Caki2 (cell line): ENCODE results near the gene YARS1. TPM values are rescaled to one million over a fixed set of nuclear protein-coding genes. Genes with fewer than 3 reads are reported as not detected.

Experiments used
- DNase-seq: peaks from one replicate; pipeline ENCODE4 v3.0.0-alpha.2; 2015; ENCODE audit warnings: low read depth
- in situ Hi-C: cut with HindIII; loops from 2 replicates; pipeline ENCODE4 v1.10.0; 2016; ENCODE audit warnings: low sequenced_read_pairs, low pct_unique_long_range_greater_than_20kb, mixed read lengths
- total RNA-seq: library from RNA; depleted of rRNA; stranded (reverse); fragments of >200 nt; shearing (Covaris generic); gene quantifications from 2 replicates; pipeline ENCODE4 v1.2.3, GENCODE V29; 2014; ENCODE audit warnings: low replicate concordance

Gene YARS1
- total RNA-seq, 1 experiment from 2014 or later = 86.1 TPM

DNA sequence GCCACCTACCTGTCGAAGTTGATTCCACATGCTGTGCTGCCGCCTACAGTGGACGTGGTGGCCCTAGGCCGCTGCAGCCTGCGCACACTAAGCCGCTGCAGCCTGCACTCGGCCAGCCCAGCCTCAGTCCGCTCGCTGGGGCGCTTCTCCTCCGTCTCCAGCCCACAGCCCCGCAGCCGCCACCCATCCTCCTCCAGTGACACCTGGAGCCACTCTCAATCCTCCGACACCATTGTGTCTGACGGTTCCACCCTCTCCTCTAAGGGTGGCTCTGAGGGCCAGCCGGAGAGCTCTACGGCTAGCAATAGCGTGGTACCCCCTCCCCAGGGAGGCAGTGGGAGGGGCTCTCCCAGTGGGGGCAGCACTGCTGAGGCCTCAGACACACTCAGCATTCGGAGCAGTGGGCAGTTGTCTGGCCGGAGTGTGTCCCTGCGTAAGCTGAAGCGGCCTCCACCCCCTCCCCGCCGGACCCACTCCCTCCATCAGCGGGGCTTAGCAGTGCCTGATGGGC is 46.9 kb downstream of the YARS1 start:
- in situ Hi-C loops = no loop called here
- no peak for DNase-seq

DNA sequence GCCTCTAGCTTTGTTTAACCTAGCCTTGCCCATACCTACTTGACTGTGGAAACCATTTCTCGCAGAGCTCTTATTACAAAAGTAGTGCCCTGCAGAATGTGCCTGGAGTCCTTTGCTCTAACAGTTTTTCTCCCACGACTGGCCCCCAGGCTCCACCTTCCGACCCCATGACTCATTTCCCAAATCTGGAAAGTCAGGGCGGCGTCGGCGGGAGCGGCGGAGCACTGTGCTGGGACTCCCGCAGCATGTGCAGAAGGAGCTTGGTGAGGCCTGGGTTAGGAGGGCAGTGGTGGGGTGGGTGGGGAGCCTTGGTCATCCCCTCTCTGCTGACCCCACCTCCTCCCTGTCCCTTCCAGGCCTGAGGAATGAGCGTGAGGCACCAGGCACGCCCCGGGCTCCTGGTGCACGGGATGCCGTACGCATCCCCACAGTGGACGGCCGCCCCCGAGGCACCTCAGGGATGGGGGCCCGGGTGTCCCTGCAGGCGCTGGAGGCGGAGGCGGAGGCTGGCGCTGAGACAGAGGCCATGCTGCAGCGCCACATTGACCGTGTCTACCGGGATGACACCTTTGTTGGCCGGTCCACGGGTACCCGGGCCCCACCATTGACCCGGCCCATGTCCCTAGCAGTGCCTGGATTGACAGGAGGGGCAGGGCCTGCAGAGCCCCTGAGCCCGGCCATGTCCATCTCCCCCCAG is 47.5 kb downstream of the YARS1 start:
- in situ Hi-C loops = no loop called here
- DNase-seq = no peak

DNA sequence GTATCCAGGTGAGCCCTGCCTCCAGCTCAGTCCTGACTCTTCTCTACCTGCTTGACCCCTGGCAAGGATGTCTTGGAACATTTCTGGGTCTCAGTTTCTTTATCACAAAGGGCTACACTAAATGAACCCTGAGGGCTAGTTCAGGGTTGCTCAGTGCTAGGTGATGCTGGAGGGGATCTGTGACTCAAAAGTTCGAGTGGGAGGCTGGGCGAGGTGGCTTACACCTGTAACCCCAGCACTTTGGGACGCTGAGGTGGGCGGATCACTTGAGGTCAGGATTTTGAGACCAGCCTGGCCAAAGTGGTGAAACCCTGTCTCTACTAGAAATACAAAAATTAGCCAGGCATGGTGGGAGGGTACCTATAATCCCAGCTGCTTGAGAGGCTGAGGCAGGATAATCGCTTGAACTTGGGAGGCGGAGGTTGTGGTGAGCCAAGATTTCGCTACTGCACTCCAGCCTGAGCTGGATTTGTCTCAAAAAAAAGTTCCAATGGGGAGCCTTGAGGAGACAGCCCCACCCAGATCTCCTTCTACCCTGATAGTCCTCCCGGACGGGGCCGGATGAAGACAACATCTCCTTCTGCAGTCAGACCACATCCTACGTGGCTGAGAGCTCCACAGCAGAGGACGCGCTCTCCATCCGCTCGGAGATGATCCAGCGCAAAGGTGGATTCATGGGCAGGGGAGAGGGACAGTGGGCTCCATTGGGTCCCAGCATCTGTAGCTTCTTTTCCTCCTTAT is 48.9 kb downstream of the YARS1 start:
- in situ Hi-C loops = no loop called here
- no peak for DNase-seq

DNA sequence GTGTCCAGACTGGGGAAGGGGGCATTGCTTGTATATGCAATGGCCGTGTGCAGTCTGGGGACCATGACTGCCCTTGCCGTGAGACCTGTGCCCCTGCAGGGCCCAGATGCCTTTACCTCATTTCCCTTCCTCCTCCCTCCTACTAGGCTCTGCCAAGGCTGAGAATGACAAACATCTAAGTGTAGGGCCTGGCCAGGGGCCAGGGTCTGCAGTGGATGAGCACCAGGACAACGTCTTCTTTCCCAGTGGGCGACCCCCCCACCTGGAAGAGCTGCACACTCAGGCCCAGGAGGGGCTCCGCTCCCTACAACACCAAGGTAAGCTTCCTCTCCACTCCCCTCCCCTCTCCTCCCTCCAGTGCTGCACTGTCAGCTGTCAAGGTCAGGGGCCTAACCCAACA is 49.5 kb downstream of the YARS1 start:
- in situ Hi-C loops = no loop called here
- no peak for DNase-seq

DNA sequence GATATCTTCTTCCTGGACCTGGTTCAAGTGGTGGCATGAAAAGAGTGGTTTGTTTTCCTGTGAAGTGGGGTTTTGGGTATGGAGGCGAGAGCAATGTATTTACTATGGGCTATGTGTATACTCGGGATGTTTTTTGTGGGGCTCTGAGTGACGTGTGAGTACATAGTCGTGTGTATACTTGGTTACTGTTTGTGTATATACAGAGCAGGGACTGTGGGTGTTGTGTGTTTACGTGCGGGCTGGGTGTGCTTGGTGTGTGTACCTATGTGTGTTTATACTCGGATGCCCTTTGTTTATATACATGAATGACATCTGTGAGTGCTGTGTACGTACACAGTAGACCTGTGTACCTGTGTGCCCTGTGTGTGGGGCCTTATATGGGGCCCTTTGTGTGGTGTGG is 50.0 kb downstream of the YARS1 start:
- in situ Hi-C loops = no loop called here

DNA sequence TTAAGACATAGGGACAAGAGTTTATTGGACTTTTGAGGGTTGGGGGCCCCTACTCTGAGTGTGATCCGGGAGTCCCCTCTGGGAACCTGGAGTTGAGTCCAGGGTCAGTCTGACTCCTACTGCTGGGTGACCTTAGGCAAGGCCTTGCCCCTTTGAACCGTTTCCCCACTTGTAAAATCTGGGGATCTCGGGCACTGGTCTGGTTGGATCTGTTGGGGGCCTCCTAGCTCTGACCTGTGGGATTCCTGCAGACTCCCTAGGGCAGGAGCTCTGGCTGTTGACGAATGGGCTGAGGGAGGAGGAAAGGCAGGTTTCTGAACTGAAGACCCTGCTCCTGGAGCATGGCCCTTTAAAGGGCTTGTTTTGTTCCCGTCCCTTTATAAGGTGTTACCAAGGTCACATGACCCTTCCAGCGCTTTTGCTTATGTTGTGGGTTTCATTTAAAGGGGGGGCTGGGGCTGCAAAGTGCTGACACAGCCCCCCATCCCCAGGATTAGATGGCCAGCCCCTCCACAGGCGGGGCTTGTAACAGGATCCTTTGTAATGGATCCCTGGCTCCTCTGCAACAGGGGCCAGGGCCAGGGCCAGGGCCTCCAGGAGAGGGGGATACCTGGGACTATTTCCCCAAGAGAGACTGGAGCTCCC is 50.7 kb downstream of the YARS1 start:
- no peak for DNase-seq
- in situ Hi-C loops = no loop called here

More for the DNA sequence above, 50.0 kb downstream of the YARS1 start:
- no peak for DNase-seq

DNA sequence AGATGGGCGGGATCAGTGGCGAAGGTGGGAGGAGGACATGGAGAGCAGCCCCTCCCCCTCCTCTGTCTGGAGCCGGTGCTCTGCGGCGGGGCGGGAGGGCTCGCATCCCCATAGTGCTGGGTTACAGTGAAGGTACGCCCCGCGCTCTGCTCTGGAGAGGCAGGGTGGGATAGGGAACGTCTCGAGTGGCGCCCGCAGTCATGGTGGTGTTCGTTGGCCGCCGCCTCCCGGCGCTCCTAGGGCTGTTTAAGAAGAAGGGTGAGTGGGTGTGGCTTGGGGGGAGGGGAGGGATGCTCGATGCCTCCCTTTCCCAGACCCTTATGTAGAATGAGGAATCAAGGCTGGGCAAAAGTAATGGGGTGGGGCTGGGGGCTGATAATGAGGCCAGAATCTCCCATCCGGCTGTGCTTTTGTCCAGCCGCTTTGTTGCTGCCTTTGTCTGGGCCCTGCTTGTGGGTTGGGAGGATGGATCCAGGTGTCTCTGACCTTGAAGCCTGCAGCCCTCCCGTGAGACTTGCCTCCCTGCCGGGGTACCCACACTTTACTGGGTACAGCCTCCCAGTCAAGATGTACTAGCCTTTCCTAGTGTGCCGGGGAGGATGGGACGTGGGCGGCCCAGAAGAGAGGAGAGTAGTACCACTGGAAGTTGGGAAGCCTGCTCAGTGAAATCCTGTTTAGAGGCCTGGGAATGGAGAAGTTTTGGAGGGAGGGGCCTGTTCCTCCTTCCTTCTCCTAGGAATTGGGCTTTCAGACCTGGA is 51.4 kb downstream of the YARS1 start:
- in situ Hi-C loops = no loop called here
- DNase-seq = no peak

DNA sequence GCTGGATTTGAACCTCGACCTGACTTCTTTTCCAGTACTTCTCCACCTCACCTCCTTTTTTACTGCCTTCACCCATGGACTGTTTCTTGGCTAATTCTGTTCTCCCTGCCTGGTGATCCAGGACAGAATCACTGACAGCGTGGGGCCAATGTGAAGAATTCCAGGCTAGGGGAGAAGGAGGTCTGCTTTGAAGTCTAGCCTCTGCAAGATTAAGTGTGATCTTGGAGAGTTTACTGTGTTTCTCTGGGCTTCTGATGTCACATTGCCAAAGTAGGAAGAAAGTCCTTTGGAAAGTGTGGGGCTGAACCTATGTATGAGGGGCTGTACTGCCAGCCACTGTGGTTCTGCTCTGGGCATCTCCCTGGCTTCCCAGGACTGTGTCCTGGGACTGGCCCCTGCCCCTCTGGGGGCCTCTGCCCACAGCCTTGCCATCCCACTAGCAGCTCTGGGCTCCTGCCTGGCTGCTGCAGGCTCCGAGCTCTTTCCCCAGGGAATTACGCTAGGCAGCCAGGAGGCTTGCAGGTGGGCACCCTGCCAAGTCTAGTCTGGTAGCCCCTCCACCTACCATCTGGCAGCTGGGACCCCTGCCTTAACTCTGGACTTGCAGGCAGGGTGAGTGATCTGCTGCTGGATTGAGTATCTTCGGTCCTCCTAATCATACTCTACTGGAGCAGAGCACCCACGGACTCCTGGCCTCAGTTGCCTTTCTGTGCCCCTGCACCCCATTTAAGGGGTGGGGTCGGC is 52.2 kb downstream of the YARS1 start:
- in situ Hi-C loops = no loop called here
- DNase-seq = no peak

DNA sequence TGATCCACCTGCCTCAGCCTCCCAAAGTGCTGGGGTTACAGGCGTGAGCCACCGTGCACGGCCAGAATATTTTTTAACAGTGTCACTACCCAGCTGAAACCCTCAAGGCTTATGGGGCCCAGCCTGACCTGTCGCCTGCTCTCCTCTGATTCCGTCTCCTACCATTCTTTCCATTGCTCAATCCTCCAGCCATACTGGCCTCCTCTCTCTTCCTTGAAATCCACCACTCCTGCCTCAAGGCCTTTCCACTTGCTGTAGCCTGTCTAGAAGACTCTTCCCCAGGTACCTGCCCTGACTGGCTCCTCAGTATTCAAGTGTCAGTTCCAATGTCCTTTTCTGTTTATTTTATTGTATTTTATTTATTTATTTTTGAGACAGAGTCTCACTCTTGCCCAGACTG is 53.9 kb downstream of the YARS1 start:
- no peak for DNase-seq
- in situ Hi-C loops = no loop called here

DNA sequence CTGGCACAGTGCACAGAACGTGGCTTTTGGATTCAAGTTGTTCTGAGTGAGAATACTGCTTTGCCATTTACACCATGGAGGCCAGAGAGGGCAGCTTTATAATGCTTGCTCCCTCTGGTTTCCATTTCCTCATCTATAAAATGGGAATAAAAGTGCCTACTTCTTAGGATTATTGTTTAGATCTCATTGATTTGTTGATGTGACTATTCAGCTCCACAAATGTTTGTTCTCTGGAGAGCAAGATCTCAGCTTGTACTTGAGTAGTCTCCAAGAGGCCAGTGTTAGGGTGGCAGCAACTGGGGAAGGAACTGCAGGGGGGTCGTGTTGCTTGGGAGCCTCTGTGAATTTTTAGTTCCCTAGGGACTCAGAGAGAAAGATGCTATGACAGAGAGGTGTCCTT is 55.2 kb downstream of the YARS1 start:
- in situ Hi-C loops = no loop called here
- no peak for DNase-seq

DNA sequence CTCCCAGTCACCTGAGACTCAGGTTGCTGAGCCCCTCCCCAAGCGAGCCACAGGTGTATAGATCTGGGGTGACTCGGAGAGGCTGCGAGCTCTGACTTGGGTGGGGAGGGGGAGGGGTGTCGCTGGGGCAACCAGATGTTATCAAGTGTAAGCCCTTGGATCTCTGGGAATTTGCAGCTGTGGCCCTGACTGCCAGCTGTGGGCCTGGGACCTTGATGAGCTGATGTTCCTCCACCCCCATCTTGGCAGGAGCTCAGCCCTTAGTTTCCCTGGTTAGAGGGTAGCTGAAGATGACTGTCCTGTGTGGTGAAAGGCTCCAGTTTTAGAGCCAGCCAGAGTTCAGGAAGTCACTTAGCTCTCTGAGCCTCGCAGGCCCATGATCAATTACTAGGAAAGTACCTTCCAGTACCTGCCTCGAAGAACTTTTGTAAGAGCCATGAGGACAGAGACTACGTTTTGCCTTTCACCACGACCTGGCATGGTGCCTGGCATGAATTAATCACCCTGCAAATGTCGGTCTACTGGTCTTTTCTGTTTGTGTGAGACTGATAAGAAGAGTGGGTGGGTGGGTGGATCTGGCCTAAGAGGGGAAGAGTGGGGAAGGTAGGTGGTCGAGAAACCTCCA is 55.8 kb downstream of the YARS1 start:
- in situ Hi-C loops = no loop called here
- DNase-seq = peak; percentile 74

DNA sequence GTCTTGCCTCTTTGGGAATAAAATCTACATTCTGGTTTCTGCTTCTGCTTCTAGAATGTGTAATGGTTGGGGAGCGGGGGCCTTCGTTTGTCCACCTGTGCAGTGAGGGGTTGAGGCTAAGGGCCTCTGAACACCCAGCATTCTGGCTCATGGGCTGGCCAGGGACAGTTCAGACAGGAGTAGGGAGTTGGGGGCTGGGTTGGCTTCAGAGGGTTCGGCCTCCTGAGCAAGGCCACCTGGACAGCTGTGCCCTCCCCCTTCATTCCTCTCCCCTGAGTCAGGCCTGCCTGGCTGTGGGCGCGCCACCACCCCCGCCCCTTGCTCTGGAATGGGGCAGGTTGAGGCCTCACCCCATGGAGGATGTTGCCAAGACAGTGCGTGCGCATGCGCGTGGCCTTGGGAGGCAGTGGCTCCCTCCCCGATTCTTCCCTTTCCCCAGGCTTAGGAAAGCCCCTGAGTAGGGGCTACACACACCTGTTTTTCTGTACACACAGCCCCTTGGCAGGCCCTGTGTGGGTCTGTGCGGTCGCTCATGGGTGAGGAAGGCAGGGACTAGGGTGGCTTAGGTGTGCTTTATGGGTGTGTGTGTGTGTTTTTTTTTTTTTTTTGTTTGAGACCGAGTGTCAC is 57.0 kb downstream of the YARS1 start:
- DNase-seq = peak; percentile 94
- in situ Hi-C loops = no loop called here

DNA sequence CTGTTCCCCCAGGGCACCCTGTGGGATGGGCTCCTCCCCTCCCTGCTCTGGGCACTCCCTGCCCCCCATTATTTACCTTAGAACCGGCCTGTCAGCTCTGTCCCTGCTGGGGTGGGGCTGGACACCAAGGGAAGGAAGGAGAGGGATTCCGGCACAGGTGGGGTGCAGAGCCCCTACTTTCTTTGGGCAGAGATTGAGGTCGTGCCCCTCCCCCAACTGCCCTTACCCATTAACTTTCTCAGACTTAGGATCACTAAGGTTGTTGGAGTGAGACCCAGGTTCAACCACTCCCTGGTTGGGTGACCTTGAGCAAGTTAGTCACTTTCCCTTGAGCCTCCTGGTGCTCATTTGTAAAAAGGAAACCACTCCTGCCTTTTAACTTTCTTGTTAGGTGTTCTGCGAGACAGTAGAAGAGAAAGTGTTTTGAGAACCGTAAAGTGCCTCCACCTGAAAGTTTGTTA is 57.6 kb downstream of the YARS1 start:
- in situ Hi-C loops = no loop called here
- DNase-seq = no peak

DNA sequence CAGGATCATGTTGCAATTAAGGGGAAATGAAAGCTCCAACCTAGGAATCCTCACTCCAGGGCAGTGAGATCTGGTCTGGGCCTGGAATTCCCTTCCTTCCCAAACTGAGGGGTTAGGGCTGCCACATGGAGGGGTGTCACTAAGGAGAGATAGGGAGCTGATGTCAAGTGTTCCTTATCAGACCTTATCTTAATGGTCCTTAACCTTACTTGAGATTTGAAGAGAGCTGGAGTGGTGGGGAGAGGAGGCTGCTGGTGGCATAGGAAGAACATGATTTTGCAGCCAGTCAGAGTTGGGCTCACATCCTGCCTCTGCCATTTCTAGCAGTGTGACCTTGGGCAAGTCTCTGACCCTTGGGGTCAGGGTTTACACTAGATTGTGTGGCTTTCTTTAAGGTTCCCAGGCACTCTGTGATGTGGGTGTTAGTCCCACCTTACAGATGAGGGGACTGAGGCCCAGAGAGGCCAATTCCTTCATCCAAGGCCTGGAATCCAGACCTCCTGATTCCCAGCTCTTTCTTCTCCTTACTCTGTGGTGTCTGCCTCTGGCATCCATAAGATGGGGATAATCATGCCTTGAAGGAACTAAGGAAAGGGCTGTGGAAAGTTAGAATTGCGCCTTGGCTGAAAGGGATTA is 58.2 kb downstream of the YARS1 start:
- no peak for DNase-seq
- in situ Hi-C loops = no loop called here

DNA sequence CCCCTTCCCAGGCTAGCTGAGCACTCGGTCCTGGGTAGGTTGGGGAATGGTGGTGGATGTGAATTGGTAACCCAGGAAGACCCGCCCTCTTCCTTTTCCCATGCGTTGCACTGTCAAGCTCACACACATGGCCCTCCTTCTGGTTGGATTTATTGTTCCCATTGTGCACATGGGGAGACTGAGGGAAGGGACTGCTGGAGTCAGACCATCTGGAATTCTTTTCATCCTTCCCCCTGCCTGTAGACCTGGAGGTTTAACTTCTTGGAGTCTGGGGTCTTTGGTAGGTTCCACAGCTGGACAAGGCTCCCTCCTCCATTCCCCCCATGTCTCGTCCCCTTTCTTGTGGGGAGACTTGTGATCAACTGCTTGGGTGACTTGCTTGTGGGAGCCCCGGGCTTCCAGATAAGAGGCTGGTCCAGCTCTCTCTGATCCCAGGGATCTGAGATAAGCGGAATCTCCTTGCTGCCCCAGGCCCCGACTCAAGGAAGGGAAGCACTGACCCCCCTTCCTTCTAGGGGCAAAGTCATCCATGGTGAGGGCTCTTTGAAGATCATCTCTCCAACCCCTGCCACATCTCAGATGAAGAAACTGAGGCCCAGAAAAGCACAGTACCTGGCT is 58.9 kb downstream of the YARS1 start:
- no peak for DNase-seq
- in situ Hi-C loops = no loop called here

DNA sequence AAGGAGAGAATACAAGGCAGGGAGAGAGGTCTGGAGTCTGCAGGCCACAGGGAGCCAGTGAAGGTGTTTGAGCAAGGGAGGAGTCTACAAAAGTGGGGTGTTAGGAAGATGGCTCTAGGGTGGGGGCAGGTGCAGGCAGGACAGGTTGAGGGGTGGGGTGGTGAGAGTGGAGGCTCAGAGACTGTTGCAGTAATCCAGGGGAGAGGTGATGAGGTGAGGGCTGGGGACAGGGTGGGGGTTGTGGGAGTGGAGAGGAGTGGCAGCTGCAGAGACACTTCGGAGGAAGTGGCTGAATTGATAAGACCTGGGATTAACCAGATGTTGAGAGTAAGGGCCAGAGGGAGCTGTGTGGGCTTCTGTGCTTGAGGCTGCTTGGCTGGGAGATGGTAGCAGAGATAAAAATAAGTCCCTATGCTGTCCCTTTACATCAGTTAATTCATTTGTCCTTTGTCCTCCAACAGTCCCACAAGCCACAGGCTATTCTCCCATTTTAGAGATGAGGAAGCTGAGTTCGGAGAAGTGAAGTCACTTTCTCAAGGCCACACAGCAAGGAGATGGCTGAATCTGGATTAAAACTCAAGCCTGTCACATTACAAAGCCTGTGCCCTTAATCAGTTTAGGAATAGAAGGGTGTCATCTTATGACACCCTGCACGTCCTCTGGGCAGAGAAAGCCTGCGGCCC is 59.8 kb downstream of the YARS1 start:
- in situ Hi-C loops = no loop called here
- DNase-seq = no peak
